AG10803 (cell line): ENCODE results near the gene SERPINA5.

Source experiments
- DNase-seq: peaks from one replicate; pipeline ENCODE4 v3.0.0; 2010; ENCODE audit warnings: low read depth
- H3K4me3 ChIP-seq: 2 replicates; pipeline ENCODE4 v1.5.1; 2011; ENCODE audit warnings: mild to moderate bottlenecking, low read length, control low read depth
- TF ChIP-seq, protein P1 (sequence below): conservative IDR thresholded peaks from 2 replicates; pipeline ENCODE4 v1.5.1; 2011; ENCODE audit warnings: mild to moderate bottlenecking, low read length, control low read depth, inconsistent platforms

The SERPINA5 gene

DNA sequence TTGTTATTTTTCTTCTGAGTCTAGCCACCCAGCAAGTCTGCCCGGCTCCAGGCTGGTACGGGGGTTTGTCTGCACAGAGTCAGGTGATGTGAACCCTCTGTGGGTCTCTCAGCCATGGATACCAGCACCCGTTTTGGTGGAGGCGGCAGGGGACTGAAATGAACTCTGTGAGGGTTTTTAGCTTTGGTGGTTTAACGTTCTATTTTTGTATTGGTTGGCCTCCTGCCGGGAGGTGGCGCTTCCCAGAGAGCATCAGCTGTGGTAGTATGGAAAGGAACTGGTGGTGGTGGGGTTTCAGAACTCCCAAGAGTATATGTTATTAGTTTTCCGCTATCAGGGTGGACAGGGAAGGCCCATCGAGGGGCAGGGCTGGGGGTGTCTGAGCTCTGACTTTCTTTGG lies 25.2 kb upstream of the SERPINA5 start:
- no peak for DNase-seq
- no peak overlapping the region for H3K4me3 ChIP-seq
- TF ChIP-seq, protein P1, sequence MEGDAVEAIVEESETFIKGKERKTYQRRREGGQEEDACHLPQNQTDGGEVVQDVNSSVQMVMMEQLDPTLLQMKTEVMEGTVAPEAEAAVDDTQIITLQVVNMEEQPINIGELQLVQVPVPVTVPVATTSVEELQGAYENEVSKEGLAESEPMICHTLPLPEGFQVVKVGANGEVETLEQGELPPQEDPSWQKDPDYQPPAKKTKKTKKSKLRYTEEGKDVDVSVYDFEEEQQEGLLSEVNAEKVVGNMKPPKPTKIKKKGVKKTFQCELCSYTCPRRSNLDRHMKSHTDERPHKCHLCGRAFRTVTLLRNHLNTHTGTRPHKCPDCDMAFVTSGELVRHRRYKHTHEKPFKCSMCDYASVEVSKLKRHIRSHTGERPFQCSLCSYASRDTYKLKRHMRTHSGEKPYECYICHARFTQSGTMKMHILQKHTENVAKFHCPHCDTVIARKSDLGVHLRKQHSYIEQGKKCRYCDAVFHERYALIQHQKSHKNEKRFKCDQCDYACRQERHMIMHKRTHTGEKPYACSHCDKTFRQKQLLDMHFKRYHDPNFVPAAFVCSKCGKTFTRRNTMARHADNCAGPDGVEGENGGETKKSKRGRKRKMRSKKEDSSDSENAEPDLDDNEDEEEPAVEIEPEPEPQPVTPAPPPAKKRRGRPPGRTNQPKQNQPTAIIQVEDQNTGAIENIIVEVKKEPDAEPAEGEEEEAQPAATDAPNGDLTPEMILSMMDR, result no peak

DNA sequence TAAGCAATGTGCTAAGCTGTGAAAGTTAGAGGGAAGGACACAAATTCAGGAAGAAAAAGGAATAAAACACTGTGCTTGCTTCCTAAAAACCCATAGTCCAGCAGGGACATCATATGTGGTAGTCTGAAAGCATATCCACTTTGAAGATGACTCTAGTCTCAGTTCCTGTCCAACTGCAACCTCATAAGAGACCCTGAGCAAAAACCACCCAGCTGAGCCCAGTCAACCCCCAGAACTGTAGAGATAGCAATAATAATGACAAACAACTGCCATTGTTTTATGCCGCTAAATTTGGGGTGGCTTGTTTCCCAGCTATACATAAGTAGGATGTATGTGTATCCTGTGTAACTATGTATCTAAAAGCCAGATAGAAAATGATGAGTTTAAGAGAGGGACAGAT lies 23.9 kb upstream of the SERPINA5 start:
- no peak overlapping the region for H3K4me3 ChIP-seq
- TF ChIP-seq, protein P1, result no peak
- no peak for DNase-seq

DNA sequence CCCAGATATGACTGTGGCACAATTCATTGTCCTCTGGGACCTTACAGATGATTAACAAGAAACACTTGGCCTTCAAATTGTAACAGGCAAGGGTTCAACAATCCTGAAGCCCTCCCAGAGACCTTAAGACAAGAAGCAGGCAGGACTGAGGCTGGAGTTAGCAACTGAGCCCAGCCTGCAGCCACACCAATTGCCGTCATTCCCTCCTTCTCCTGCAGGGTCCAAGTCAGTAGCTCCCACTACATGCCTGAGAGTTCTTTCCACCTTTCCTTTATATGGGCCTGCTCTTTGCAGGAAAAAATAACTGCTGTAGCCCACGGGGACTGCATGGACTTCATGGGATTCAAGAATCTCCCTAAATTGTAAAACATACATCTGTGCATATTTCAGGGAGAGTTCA lies 22.4 kb upstream of the SERPINA5 start:
- TF ChIP-seq, protein P1, result no peak
- H3K4me3 ChIP-seq, result no peak overlapping the region
- no peak for DNase-seq

DNA sequence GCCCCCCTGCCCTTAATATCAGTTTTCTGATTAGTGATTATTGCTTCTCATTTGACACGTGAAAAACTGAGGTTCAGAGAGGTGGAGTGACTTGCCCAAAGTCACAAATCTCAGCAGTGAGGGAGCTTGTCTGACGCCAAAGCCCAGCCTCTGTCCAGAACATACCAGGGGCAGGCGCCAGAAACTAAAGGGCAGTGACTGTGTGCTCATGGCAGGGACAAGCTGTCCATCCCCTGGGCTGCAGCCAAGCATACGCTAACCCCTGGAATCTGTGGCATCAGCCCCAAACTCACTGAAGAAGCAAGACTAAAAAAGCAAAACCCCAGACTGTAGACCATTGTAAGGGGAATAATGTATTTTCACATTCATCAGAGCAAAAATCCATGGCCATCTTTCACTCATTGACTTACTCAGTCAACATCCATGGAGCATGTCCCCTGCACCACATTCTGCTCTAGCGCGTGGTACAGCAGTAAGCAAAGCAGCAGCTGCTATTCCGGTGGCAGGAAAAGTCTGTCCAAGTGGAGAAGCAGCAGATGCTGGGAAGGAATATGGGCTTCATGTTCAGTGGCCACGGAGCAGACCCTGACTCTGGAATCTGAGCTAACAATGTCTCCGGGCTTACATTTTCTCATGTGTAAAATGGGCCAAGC lies 21.5 kb upstream of the SERPINA5 start:
- H3K4me3 ChIP-seq, result no peak overlapping the region
- no peak for DNase-seq

DNA sequence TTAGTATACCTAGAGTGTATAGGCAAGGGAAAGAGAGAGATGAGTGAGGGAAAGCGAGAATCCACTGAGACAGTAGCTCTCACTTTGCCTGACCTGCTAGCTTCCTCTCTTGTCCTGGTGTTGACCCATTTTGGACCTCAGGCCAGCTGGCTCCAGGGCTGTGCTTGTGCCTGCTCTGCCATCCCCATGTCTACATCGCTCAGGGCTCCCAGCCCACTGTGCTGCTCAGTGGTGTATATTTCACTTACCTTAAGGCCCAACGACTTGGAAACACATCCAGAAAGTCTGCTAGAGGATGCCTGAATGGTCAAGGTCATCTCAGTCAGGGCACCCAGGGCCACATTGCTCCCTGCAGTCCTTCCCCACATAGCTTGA lies 20.9 kb upstream of the SERPINA5 start:
- no peak overlapping the region for H3K4me3 ChIP-seq
- DNase-seq, result no peak
- TF ChIP-seq, protein P1, result no peak

More for the DNA sequence above, 21.5 kb upstream of the SERPINA5 start:
- TF ChIP-seq, protein P1, result no peak

DNA sequence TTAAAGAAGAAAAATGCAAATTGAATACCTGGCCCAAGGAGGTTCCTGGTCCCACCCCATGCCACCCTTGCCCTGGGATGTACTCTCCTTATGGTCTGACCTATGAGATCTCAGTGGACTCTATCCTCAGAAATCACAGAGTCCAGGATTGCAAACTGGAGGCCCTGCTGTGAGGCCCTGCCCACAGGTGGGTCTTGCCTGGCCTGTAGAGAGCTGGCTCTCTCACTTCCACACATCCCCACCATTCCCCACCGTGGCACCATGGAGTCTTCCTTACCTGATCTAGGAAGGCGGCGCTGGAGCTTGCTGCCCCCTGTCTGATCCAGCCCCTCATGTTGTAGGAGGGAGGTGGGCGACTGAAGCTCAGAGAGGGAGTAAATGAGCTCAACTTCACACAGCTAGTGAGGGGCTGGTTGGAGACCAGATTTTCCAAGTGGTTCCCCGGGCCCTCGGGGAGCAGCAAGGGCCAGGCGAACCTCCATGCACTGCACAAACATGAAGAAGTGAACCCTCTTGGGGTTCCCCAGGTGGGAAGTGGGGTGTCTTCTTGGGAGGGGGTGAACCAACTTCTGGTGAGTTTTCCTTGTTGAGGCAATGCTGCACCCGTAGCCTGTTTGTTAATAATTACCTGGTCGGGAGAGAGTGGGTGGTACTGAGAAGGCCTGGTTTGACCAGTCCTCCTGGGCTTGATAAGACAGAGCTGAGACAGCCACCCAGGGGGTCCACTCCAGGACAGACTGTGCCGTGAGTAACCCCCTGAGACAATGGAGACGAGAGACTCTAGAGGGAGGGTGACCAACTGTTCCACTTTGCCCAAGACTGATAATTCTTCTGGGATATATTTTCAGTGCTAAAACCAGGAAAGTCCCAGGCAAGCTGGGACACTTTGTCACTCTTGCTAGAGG lies 20.2 kb upstream of the SERPINA5 start, which contains the start of gene SERPINA4:
Gene SERPINA4 (plus strand): TSS at position 692 of the 905 bp plus-strand sequence. CDS start 2,041 bp downstream, outside the sequence.
- no peak for DNase-seq
- TF ChIP-seq, protein P1, result no peak
- no peak within 1 kb of the TSS for H3K4me3 ChIP-seq
